ENCODE results near the gene ACOT9. TPM values are rescaled to one million over a fixed set of nuclear protein-coding genes. Genes with fewer than 3 reads are reported as not detected.
"Not testable (repeated sequence)": the region's sequence is repeated elsewhere in the genome, so short reads cannot be mapped to it uniquely, and the experiment has no call there.

ACOT9 gene
- total and polyA plus RNA-seq, 4 experiments from 2014 or later, result 21.2 to 28.1 (median 23.9) TPM

DNA sequence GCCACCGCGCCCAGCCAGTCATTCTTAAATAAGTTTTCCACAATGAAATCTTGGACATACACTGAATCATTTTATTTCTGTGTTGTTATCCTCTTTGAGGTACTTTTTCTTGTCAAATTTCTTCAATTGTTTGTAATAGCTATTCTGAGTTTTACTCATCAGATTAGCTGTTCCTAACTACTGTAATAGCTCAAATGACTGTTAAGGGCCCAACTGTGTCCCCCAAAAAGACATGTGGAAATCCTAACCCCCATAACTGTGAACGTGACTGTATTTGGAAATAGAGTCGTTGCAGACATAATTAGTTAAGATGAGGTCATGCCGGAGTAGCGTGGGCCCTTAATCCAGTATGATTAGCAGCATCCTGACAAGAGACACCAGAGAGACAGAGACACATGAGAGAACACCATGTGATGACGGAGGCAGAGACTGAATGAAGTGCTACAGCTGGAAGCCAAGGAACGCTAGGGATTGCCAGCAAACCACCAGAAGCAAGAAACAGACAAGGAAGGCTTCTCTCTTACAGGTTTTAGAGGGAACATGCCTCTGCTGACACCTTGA lies 22.9 kb downstream of the ACOT9 start:
- H3K36me3 ChIP-seq (ENCODE audit: insufficient read depth, low read length), result no peaks in the 10 kb centered on the region
- no peaks in the 10 kb centered on the region for H3K27me3 ChIP-seq (ENCODE audit: insufficient read depth, low read length)
- H3K4me3 Mint-ChIP-seq, result no peak overlapping the region
- no peaks in the 10 kb centered on the region for H3K9me3 Mint-ChIP-seq
- no peaks in the 10 kb centered on the region for H3K27me3 Mint-ChIP-seq
- POLR2A ChIA-PET (ENCODE audit: partially characterized antibody), result no interaction called here
- H3K4me1 Mint-ChIP-seq, result no peaks in the 10 kb centered on the region
- no peak overlapping the region for H3K27ac ChIP-seq (ENCODE audit: low read depth, low read length)
- H3K27ac Mint-ChIP-seq, result peak overlapping the region in 1 of 7 donors; percentile 60
- CTCF ChIA-PET (ENCODE audit: partially characterized antibody), result interaction anchor here (0.9 kb wide), 1 partner anchor 9 kb away, joined by 3 read pairs; no protein-coding TSS in a partner anchor
- DNase-seq, result no peak
- no peaks in the 10 kb centered on the region for H3K4me1 ChIP-seq (ENCODE audit: insufficient read depth, low read length)
- peaks cover 14 to 38% of the 10 kb centered on the region in 2 donors for H3K36me3 Mint-ChIP-seq
- H3K4me3 ChIP-seq (ENCODE audit: low read length in 2 of 2), result no peak overlapping the region
- no peaks in the 10 kb centered on the region for H3K9me3 ChIP-seq (ENCODE audit: control insufficient read depth in 1 of 2, low read length in 2 of 2)
- intact Hi-C loops (cut with micrococcal nuclease), result no loop called here

DNA sequence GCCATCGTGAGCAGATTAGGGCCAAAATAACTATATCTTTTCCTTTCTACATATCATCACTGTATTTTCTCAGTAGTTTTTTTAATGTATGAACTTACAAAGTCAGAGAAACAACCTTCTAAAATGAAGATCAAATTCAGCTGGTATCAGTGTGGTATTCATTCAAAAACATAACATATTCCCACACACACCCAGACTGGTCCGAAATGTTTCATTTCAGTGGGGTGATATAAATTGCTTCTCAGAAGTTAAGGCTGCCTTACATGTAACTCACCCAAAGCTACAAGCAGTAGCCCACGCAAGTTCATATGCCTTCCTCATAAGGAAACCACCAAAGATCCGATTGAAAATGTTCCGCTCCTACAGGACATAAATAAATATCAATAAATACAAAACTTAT lies 37.8 kb downstream of the ACOT9 start:
- H3K36me3 Mint-ChIP-seq, result peaks cover 7 to 24% of the 10 kb centered on the region in 2 donors
- CTCF ChIA-PET (ENCODE audit: partially characterized antibody), result no interaction called here
- no peaks in the 10 kb centered on the region for H3K4me1 Mint-ChIP-seq
- Histone ChIP-seq H3K9me3 (ENCODE audit: control insufficient read depth in 1 of 2, low read length in 2 of 2) (no peaks in the 10 kb centered on the region), H3K27me3 (ENCODE audit: insufficient read depth, low read length) (no peaks in the 10 kb centered on the region), H3K27ac (ENCODE audit: low read depth, low read length) (no peak overlapping the region), H3K36me3 (ENCODE audit: insufficient read depth, low read length) (peaks cover 14% of the 10 kb centered on the region), H3K4me3 (ENCODE audit: low read length in 2 of 2) (no peak overlapping the region), H3K4me1 (ENCODE audit: insufficient read depth, low read length) (no peaks in the 10 kb centered on the region)
- no peaks in the 10 kb centered on the region for H3K27me3 Mint-ChIP-seq
- POLR2A ChIA-PET (ENCODE audit: partially characterized antibody), result no interaction called here
- no peak overlapping the region for H3K4me3 Mint-ChIP-seq
- no peaks in the 10 kb centered on the region for H3K9me3 Mint-ChIP-seq
- H3K27ac Mint-ChIP-seq, result no peak overlapping the region
- intact Hi-C loops (cut with micrococcal nuclease), result no loop called here
- no peak for DNase-seq

DNA sequence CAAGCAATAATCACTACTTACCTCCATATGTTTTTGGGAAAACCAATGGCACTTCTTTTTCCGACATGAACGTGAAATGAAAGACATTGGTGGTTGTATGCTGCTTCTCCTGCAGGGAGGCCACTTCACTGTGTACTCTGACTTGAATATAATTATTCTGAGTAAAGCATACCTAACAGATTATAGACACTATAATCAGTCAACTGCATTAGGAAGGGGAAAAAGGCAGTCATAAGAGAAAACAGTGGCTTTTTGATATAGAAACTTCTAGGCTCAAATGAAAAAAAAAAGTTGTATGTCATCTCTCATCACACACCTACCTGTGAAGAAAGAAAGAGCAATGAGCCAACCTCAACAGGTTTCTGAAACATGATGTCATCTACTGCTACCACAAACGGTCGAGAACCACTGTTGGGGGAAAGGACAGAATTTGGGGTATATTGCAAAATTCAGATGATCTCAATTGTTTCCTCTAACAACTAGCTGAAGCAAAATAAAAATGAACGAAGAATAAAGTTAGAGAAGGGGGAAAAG lies 38.3 kb downstream of the ACOT9 start:
- CTCF ChIA-PET (ENCODE audit: partially characterized antibody), result no interaction called here
- H3K27ac Mint-ChIP-seq, result no peak overlapping the region

DNA sequence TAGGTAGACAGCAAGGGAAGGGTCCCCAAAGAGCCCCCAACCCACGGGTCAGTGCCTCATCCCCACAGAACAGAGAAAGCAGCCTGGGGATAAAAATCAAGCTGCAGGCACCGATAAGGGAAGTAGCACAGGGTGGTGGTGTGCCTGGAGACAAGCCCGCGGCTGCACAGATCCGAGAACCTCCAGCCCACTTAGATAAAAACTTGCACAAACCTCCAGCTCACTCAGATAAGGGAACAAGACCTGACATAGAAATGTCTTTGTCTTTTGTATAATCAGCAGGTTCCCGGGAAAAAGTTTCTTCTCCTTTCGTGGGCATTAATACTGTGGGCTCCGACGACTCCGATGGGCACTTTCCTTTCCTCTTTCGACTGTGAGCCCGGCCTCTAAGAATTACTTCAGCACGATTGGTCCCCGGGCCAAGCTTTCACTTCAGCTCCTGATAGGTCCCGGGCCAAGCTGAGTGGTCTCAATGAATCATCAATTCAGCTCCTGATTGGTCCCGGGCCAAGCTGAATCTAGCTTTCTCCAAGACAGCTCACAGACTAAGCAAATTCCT lies 43.4 kb downstream of the ACOT9 start:
- peak overlapping the region in 6 of 7 donors; percentile 37 to 77 (median 50) for H3K27ac Mint-ChIP-seq
- Histone ChIP-seq H3K4me1 (ENCODE audit: insufficient read depth, low read length) (no peaks in the 10 kb centered on the region), H3K36me3 (ENCODE audit: insufficient read depth, low read length) (peaks cover 4% of the 10 kb centered on the region), H3K27me3 (ENCODE audit: insufficient read depth, low read length) (no peaks in the 10 kb centered on the region), H3K27ac (ENCODE audit: low read depth, low read length) (no peak overlapping the region), H3K9me3 (ENCODE audit: control insufficient read depth in 1 of 2, low read length in 2 of 2) (no peaks in the 10 kb centered on the region), H3K4me3 (ENCODE audit: low read length in 2 of 2) (no peak overlapping the region)
- H3K4me1 Mint-ChIP-seq, result peaks cover 0 to 3% (median 0%) of the 10 kb centered on the region in 4 donors
- no peaks in the 10 kb centered on the region for H3K27me3 Mint-ChIP-seq
- no peaks in the 10 kb centered on the region for H3K9me3 Mint-ChIP-seq
- peak overlapping the region in 3 of 8 donors; percentile 35 to 59 (median 58) for H3K4me3 Mint-ChIP-seq
- intact Hi-C loops (cut with micrococcal nuclease), result no loop called here
- no peak for DNase-seq
- ChIA-PET CTCF (ENCODE audit: partially characterized antibody) (interaction anchor here (0.8 to 9.9 kb wide), 3 partner anchors 52 to 204 kb away, joined by 3 to 93 read pairs (median 5); no protein-coding TSS in a partner anchor), POLR2A (ENCODE audit: partially characterized antibody) (no interaction called here)
- H3K36me3 Mint-ChIP-seq, result peaks cover 4 to 13% of the 10 kb centered on the region in 2 donors

More for the DNA sequence above, 38.3 kb downstream of the ACOT9 start:
- intact Hi-C loops (cut with micrococcal nuclease), result no loop called here
- no peaks in the 10 kb centered on the region for H3K9me3 ChIP-seq (ENCODE audit: control insufficient read depth in 1 of 2, low read length in 2 of 2)
- no peak overlapping the region for H3K27ac ChIP-seq (ENCODE audit: low read depth, low read length)
- no peaks in the 10 kb centered on the region for H3K27me3 Mint-ChIP-seq
- H3K4me3 ChIP-seq (ENCODE audit: low read length in 2 of 2), result no peak overlapping the region
- no peak overlapping the region for H3K4me3 Mint-ChIP-seq
- H3K4me1 ChIP-seq (ENCODE audit: insufficient read depth, low read length), result no peaks in the 10 kb centered on the region
- POLR2A ChIA-PET (ENCODE audit: partially characterized antibody), result no interaction called here
- H3K36me3 ChIP-seq (ENCODE audit: insufficient read depth, low read length), result peaks cover 14% of the 10 kb centered on the region
- no peaks in the 10 kb centered on the region for H3K9me3 Mint-ChIP-seq
- no peaks in the 10 kb centered on the region for H3K27me3 ChIP-seq (ENCODE audit: insufficient read depth, low read length)
- H3K4me1 Mint-ChIP-seq, result peaks cover 0 to 3% (median 0%) of the 10 kb centered on the region in 4 donors
- peaks cover 7 to 24% of the 10 kb centered on the region in 2 donors for H3K36me3 Mint-ChIP-seq
- no peak for DNase-seq

DNA sequence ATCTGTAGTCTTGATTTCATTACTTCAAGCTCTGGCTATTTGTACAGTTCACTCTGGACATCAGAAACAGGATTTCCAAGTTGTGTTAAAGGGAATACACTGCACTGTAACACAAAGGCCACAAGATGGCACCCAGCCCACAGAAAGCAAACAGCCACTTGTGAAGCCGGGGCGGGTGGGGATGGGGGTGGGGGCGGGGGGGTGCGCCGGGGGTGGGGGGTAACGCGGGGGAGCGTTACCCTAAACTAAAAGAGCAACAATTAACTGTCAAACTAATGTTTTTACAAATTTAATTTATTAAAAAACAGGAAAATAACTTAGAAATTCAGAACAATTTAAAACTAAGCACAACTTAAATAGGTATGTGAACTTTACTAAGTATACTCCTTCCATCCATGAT lies 48.5 kb downstream of the ACOT9 start:
- intact Hi-C loops (cut with micrococcal nuclease), result loop anchor here (1.0 kb wide), 1 partner anchor 208 kb away; no protein-coding TSS in a partner anchor
- H3K36me3 ChIP-seq (ENCODE audit: insufficient read depth, low read length), result no peaks in the 10 kb centered on the region
- H3K9me3 ChIP-seq (ENCODE audit: control insufficient read depth in 1 of 2, low read length in 2 of 2), result no peaks in the 10 kb centered on the region
- ChIA-PET CTCF (ENCODE audit: partially characterized antibody) (interaction anchor here (0.7 to 9.9 kb wide), 5 partner anchors 21 to 360 kb away, joined by 3 to 93 read pairs (median 4); partner anchors contain the start of gene EIF2S3), POLR2A (ENCODE audit: partially characterized antibody) (interaction anchor here (1.6 kb wide), 1 partner anchor 208 kb away, joined by 7 read pairs; no protein-coding TSS in a partner anchor)
- no peaks in the 10 kb centered on the region for H3K27me3 Mint-ChIP-seq
- H3K4me1 ChIP-seq (ENCODE audit: insufficient read depth, low read length), result no peaks in the 10 kb centered on the region
- H3K9me3 Mint-ChIP-seq, result no peaks in the 10 kb centered on the region
- H3K36me3 Mint-ChIP-seq, result no peaks in the 10 kb centered on the region
- H3K4me1 Mint-ChIP-seq, result peaks cover 0 to 1% (median 0%) of the 10 kb centered on the region in 4 donors
- no peak overlapping the region for H3K4me3 ChIP-seq (ENCODE audit: low read length in 2 of 2)
- H3K27me3 ChIP-seq (ENCODE audit: insufficient read depth, low read length), result no peaks in the 10 kb centered on the region
- H3K27ac ChIP-seq (ENCODE audit: low read depth, low read length), result no peak overlapping the region
- H3K27ac Mint-ChIP-seq, result no peak overlapping the region
- DNase-seq, result peak; percentile 17 to 38 (median 34)
- no peak overlapping the region for H3K4me3 Mint-ChIP-seq

DNA sequence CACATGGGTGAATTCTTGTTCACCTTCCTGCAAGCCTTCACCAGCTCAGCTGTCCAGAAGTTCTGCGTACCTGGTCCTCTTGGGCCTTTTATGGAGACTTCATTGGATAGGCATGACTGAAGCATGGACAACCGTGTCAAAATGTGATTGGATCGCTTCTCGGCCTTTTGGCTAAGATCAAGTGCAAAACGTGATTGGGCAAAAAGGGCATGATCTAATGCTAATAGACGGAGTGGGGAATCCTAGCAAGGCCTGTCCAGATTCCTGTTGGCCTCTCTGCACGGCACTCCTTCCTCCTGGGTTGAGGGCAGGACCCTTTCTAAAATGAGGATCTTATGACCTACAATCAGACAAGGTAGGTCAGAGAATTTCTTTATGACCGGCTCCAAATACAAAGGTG lies 50.9 kb downstream of the ACOT9 start:
- ChIA-PET POLR2A (ENCODE audit: partially characterized antibody) (interaction anchor here (0.5 to 1.0 kb wide), 2 partner anchors 209 to 773 kb away, joined by 3 to 4 read pairs; no protein-coding TSS in a partner anchor), CTCF (ENCODE audit: partially characterized antibody) (interaction anchor here (1.2 to 4.2 kb wide), 2 partner anchors 65 to 210 kb away, joined by 3 to 50 read pairs; no protein-coding TSS in a partner anchor)
- H3K27ac ChIP-seq (ENCODE audit: low read depth, low read length), result no peak overlapping the region
- H3K36me3 Mint-ChIP-seq, result no peaks in the 10 kb centered on the region
- peaks cover 0 to 1% (median 0%) of the 10 kb centered on the region in 4 donors for H3K4me1 Mint-ChIP-seq
- no peaks in the 10 kb centered on the region for H3K9me3 Mint-ChIP-seq
- no peaks in the 10 kb centered on the region for H3K36me3 ChIP-seq (ENCODE audit: insufficient read depth, low read length)
- no peaks in the 10 kb centered on the region for H3K27me3 Mint-ChIP-seq
- H3K27ac Mint-ChIP-seq, result no peak overlapping the region
- H3K4me1 ChIP-seq (ENCODE audit: insufficient read depth, low read length), result no peaks in the 10 kb centered on the region
- H3K4me3 Mint-ChIP-seq, result no peak overlapping the region
- no peaks in the 10 kb centered on the region for H3K9me3 ChIP-seq (ENCODE audit: control insufficient read depth in 1 of 2, low read length in 2 of 2)
- no peaks in the 10 kb centered on the region for H3K27me3 ChIP-seq (ENCODE audit: insufficient read depth, low read length)
- intact Hi-C loops (cut with micrococcal nuclease), result no loop called here
- H3K4me3 ChIP-seq (ENCODE audit: low read length in 2 of 2), result no peak overlapping the region
- no peak for DNase-seq

DNA sequence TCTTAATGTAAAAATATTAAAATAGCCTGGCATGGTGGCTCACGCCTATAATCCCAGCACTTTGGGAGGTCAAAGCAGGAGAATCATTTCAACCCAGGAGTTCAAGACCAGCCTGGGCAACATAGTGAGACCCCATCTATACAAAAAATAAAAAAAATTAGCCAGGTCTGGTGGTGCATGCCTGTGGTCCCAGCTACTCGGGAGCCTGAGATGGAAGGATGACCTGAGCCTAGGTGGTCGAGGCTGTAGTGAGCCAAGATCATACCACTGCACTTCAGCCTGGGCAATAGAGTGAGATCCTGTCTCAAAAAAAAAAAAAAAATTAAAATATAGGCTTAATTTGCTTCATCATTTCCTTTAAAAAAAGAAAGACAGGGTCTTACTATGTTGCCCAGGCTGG lies 66.6 kb downstream of the ACOT9 start:
- CTCF ChIA-PET (ENCODE audit: partially characterized antibody); H3K9me3 Mint-ChIP-seq; H3K4me1 Mint-ChIP-seq; POLR2A ChIA-PET (ENCODE audit: partially characterized antibody); H3K27ac ChIP-seq (ENCODE audit: low read depth, low read length); H3K4me3 ChIP-seq (ENCODE audit: low read length in 2 of 2); H3K27me3 ChIP-seq (ENCODE audit: insufficient read depth, low read length); H3K27ac Mint-ChIP-seq; H3K4me3 Mint-ChIP-seq; H3K27me3 Mint-ChIP-seq; H3K9me3 ChIP-seq (ENCODE audit: control insufficient read depth in 1 of 2, low read length in 2 of 2); intact Hi-C loops (cut with micrococcal nuclease); H3K36me3 ChIP-seq (ENCODE audit: insufficient read depth, low read length); H3K4me1 ChIP-seq (ENCODE audit: insufficient read depth, low read length); DNase-seq: not testable (repeated sequence)
- H3K36me3 Mint-ChIP-seq, result peaks cover 0 to 31% of the 10 kb centered on the region in 2 donors

Measured in CD4-positive, alpha-beta memory T cell (primary cell).